Activated T-helper 1 cell treated with anti-CD3 and anti-CD28 coated beads, Interleukin-12 subunit alpha, Interleukin-12 subunit beta, Interleukin-2, Interleukin-4 antibody, amounts not matched to agents 30 ng/mL and 10 ng/mL and 1 ng/mL, durations not matched to agents 14 hours and 24 hours and 36 hours (primary cell): ENCODE results near the gene MROH2A. TPM values are rescaled to one million over a fixed set of nuclear protein-coding genes. Genes with fewer than 3 reads are reported as not detected.

Source experiments
- DNase-seq: peaks from one replicate; pipeline ENCODE4 v3.0.0; 2021; ENCODE audit warnings: low spot score
- H3K27ac Mint-ChIP-seq: one replicate; pipeline ENCODE4 v1.8.0; 2021; ENCODE audit warnings: mild to moderate bottlenecking, mixed read lengths
- H3K27me3 Mint-ChIP-seq: one replicate; pipeline ENCODE4 v1.8.0; 2022; ENCODE audit warnings: mild to moderate bottlenecking, moderate library complexity, mixed read lengths; ENCODE audit not compliant: insufficient read depth
- H3K36me3 Mint-ChIP-seq: one replicate; pipeline ENCODE4 v1.8.0; 2021; ENCODE audit warnings: low read depth, mixed read lengths
- H3K4me1 Mint-ChIP-seq: one replicate; pipeline ENCODE4 v1.8.0; 2021; ENCODE audit warnings: low read depth, mixed read lengths
- H3K4me3 Mint-ChIP-seq: one replicate; pipeline ENCODE4 v1.8.0; 2021; ENCODE audit warnings: mild to moderate bottlenecking, moderate library complexity, mixed read lengths
- H3K9me3 Mint-ChIP-seq: one replicate; pipeline ENCODE4 v1.8.0; 2021; ENCODE audit warnings: mixed read lengths
- intact Hi-C: fragments of 100-400 bp; cut with micrococcal nuclease; formaldehyde crosslinking; loops from one replicate; pipeline ENCODE4 v1.15.1; 2024
- total RNA-seq: library from RNA; stranded (reverse); gene quantifications from 2 replicates; pipeline ENCODE4 v1.2.3, GENCODE V29; 2022

The MROH2A gene
- total RNA-seq, 1 donor from 2014 or later, result not detected

DNA sequence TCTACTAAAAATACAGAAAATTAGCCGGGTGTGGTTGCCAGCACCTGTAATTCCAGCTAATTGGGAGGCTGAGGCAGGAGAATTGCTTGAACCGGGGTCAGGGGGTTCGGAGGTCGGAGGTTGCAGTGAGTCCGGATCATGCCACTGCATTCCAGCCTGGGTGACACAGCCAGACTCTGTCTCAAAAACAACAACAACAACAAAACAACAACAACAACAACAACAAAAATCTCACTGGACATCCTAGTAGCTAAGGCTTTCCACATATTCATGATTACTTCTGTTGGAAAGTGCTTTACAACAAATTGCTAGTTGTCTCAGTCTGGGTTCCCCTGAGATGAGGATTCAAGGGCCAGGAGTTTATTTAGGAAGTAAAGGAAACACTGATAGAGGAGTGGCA lies 4.3 kb upstream of the MROH2A start:
- Mint-ChIP-seq H3K36me3 (no peaks in the 10 kb centered on the region), H3K27ac (no peak overlapping the region), H3K4me3 (no peak overlapping the region), H3K4me1 (no peaks in the 10 kb centered on the region), H3K27me3 (peaks cover 4% of the 10 kb centered on the region), H3K9me3 (peaks cover 4% of the 10 kb centered on the region)
- intact Hi-C loops, result no loop called here
- DNase-seq, result no peak

DNA sequence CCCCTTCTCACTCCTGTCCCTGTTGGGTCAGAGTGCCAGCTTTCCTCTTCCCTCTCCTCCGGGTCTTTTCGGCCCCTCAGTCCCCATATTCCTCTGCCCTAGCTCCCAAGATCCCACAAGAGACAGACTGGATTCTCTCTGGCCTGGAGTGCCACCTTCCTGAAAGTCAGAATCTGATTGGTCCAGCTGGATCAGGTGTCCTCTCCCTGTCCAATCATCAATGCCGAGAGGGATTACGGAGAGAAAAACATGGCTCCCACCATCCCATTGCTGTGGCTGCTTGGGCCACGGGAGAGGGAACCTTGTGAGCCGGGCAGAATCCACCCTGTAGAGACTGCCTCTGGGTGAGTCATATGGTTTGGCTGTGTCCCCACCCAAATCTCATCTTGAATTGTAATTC lies 2.7 kb upstream of the MROH2A start:
- peaks cover 4% of the 10 kb centered on the region for H3K9me3 Mint-ChIP-seq
- intact Hi-C loops, result no loop called here
- no peak overlapping the region for H3K27ac Mint-ChIP-seq
- H3K4me3 Mint-ChIP-seq, result no peak overlapping the region
- peaks cover 8% of the 10 kb centered on the region for H3K27me3 Mint-ChIP-seq
- DNase-seq, result no peak
- H3K4me1 Mint-ChIP-seq, result no peaks in the 10 kb centered on the region
- no peaks in the 10 kb centered on the region for H3K36me3 Mint-ChIP-seq

DNA sequence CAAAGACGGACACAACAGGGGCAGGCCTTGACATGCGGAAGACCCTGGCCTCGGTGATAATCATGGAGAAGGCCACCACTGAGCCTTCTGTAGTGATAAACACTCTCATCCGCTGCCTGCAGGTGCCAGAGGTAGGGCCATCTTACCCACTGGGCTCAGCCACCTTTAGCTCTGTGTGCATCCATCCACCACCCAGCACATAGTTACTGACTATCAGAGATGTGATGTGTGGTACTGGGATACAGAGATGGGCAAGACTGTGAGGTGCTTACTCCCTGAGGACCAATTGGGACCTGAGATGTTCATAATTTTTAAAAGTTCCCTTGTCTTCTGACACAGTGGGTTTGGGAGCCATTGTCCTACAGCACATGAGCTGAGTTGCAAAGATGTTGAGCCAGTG lies 1.6 kb downstream of the MROH2A start:
- no peaks in the 10 kb centered on the region for H3K4me1 Mint-ChIP-seq
- peaks cover 12% of the 10 kb centered on the region for H3K27me3 Mint-ChIP-seq
- H3K27ac Mint-ChIP-seq, result no peak overlapping the region
- no peak for DNase-seq
- H3K9me3 Mint-ChIP-seq, result peaks cover 4% of the 10 kb centered on the region
- H3K36me3 Mint-ChIP-seq, result no peaks in the 10 kb centered on the region
- no peak overlapping the region for H3K4me3 Mint-ChIP-seq
- intact Hi-C loops, result no loop called here

DNA sequence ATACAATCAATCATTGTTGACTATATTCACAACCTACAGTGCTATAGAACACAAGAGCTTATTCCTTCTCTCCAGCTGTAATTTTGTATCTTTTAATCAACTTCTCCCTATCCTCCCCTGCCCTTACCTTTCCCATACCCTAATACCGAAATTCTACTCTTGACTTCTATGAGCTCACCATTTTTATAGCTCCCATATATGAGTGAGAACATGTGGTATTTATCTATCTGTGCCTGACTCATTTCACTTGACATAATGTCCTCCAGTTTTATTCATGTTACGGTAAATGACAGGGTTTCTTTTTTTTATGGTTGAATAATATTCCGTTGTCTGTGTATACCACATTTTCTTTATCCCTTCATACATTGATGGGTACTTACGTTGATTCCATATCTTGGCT lies 2.6 kb downstream of the MROH2A start:
- DNase-seq, result no peak
- Mint-ChIP-seq H3K9me3 (peaks cover 3% of the 10 kb centered on the region), H3K27ac (no peak overlapping the region), H3K36me3 (no peaks in the 10 kb centered on the region), H3K4me3 (no peak overlapping the region), H3K4me1 (no peaks in the 10 kb centered on the region), H3K27me3 (peaks cover 12% of the 10 kb centered on the region)
- intact Hi-C loops, result no loop called here

DNA sequence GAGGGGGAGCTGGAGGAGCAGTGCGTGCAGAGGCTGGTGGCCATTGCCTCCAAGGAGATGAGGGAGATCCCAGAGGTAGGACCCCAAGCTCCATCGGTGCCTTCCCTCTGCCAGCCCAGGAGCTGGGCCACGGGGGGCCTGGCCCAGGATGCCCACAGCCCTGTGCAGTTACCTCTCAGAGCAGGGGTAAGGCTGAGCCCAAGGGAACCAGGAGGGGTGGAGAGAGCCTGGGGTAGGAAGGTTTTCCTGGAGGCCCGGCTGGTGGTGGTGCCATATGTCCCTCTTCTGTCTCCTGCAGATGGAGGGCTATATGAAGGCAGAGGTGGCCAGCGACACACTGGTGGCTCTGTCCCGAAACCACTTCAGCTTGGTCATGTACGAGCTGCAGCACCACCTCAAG lies 11.4 kb downstream of the MROH2A start:
- Mint-ChIP-seq H3K9me3 (no peaks in the 10 kb centered on the region), H3K4me1 (no peaks in the 10 kb centered on the region), H3K27me3 (no peaks in the 10 kb centered on the region), H3K36me3 (no peaks in the 10 kb centered on the region), H3K4me3 (no peak overlapping the region), H3K27ac (no peak overlapping the region)
- no peak for DNase-seq
- intact Hi-C loops, result no loop called here

DNA sequence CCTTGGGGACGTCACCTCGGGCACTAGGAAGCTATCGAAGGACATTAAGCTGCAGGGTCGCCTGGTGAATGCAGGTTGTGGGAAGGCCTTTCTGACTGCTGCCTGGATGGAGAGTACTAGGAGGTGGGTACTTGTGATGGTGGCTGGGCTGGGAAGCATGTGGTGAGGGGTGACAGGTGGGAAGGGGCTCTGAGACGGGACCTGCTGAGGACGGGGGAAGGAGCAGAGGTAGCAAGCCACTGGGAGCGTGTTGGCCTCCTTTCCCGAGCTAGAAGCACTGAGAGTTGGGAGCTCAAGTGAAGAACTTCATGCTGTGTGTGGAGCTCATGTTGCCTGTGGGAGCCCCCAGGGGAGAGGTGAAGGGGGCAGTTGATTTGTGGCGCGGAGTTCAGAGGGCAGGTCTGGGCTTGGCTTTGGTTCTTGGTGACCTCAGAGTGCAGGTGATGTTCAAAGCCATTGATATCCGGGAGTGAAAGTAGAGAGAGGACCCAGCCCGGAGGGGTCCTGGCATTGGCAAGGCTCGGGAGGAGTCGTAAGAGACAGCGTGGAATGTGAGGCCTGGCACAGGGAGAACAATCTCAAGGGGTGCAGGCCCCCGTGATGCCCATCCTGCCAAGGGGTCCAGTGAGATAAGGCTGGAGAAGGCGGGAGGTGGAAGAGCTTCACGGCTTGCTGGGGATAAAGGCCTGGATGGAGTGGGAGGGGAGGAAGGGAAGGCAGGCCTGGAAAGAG lies 13.2 kb downstream of the MROH2A start:
- DNase-seq, result no peak
- H3K27me3 Mint-ChIP-seq, result no peaks in the 10 kb centered on the region
- intact Hi-C loops, result no loop called here
- H3K4me1 Mint-ChIP-seq, result no peaks in the 10 kb centered on the region
- H3K27ac Mint-ChIP-seq, result no peak overlapping the region
- H3K9me3 Mint-ChIP-seq, result no peaks in the 10 kb centered on the region
- H3K4me3 Mint-ChIP-seq, result no peak overlapping the region
- H3K36me3 Mint-ChIP-seq, result no peaks in the 10 kb centered on the region

DNA sequence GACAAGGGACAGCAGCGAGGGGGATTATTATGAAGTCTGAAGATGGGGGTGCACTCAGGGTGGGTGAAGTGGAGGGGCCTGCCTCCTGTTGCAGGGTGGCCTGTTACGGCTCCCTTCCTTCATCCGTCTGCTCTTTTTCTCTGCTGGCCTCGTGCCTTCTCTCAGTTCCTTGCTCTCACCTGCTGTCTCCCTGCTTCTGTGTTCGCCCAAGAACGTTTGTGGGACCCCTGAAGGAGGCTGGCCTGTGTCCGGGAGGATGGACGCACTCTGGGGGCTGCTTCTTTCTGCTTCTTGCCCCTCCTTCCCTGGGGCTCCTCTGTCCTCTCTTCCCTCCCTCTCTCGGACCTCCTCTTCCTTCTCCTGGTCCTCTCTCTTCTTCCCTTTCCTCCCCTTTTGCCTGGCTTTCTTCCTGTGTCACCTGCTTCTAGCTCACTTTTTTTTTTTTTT lies 13.8 kb downstream of the MROH2A start:
- Mint-ChIP-seq H3K4me3 (no peak overlapping the region), H3K9me3 (no peaks in the 10 kb centered on the region), H3K4me1 (no peaks in the 10 kb centered on the region), H3K36me3 (no peaks in the 10 kb centered on the region), H3K27ac (no peak overlapping the region), H3K27me3 (no peaks in the 10 kb centered on the region)
- intact Hi-C loops, result no loop called here
- no peak for DNase-seq

DNA sequence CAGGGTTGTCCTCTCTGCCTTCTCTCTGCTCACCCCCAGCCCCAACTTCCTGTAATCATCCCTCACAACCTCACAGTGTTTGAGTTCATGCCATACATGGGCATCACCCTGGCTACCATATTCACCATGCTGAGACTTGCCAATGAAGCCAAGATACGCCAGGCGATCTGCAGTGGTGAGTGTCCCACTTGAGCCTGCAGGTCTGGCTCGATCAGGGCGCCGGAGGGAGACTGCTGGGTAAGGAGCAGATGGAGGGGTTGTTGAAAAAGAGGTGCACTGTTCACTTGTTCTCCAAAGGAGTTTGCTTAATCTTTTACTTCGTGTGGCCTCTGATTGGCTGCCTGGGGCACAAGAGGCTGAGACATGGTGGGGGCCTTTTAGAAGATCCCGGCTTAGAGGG lies 14.6 kb downstream of the MROH2A start:
- Mint-ChIP-seq H3K9me3 (no peaks in the 10 kb centered on the region), H3K27me3 (no peaks in the 10 kb centered on the region), H3K4me3 (no peak overlapping the region), H3K36me3 (no peaks in the 10 kb centered on the region), H3K27ac (no peak overlapping the region), H3K4me1 (no peaks in the 10 kb centered on the region)
- intact Hi-C loops, result no loop called here
- DNase-seq, result no peak

DNA sequence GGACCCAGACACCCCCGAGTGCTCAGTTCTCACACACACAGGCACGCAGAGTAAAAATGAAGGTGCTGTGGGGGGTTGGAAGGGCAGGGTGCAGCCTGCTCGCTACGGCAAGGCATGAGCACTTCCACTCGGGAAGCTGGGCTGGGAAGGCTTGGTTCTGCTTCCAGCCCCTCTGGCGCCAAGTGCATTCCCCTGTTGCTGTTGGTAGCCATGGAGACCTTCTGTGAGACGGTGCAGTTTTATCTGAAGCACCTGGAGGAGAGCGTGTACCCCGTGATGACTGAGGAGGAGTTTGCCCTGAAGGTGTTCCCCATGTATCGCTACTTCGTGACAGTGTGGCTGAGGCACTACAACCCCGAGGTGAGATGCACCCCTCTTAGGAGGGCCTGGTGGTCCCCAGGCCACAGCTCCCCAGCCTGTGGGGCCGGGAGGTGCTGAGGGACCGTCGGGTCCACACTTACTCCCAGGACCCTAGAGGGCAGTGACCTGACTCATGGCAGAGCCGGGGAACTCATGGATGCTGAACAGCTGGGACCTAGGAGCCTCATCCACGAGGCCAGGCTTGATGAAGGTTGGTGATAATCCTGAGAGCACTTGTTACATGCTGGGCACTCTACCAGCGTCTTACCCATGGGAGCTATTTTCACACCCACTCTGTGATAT lies 15.5 kb downstream of the MROH2A start:
- Mint-ChIP-seq H3K4me1 (no peaks in the 10 kb centered on the region), H3K27me3 (no peaks in the 10 kb centered on the region), H3K9me3 (no peaks in the 10 kb centered on the region), H3K27ac (no peak overlapping the region), H3K4me3 (no peak overlapping the region), H3K36me3 (no peaks in the 10 kb centered on the region)
- intact Hi-C loops, result no loop called here
- no peak for DNase-seq

DNA sequence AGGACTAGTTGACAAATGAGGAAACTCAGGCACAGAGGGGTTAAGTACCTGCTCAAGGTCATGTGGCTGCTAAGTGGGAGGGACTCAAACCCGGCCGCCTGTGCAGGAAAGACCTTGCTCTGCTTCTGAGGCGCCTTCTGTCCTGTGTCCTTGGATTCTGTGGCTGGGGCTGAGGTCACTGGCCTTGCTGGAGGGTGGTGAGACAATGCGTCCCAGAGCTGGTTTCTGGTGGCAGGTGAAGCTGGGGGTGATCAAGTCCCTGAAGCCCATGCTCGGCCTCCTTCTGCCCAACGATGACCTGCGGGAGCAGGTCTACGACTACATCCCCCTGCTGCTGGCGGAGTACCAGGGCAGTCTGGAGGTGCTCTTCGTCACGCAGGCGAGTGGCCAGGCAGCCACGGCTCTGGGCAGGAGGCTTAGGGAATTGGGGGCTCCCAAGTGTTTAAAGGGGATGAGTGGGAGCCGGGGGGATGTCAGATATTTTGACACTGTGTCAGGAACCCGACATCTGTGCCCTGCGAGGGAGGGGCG lies 16.1 kb downstream of the MROH2A start:
- Mint-ChIP-seq H3K27me3 (no peaks in the 10 kb centered on the region), H3K4me1 (no peaks in the 10 kb centered on the region), H3K4me3 (no peak overlapping the region), H3K9me3 (no peaks in the 10 kb centered on the region), H3K36me3 (no peaks in the 10 kb centered on the region), H3K27ac (no peak overlapping the region)
- intact Hi-C loops, result no loop called here
- DNase-seq, result no peak

DNA sequence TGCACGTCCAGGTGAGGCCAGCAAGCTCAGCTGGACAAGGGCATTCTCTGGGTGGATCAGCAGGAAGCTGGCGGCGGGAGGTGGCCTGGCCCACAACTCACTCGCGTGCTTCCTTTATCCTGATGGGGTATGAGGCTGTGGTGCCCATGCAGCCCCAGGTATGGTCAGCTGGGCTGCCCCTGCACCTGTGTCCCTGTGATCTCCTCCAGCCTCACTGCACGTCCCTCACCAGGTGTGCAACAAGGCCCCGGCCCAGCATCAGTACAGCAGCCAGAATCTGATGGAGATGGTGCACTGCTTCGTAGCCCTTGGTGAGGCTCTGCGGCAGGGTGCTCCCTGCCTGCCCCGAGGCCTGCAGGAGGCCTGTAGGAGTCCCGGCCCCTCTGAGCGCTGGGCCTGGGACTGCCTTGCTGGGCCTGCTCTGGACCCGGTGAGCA lies 17.6 kb downstream of the MROH2A start:
- H3K4me1 Mint-ChIP-seq, result no peaks in the 10 kb centered on the region
- no peak for DNase-seq
- intact Hi-C loops, result no loop called here
- H3K9me3 Mint-ChIP-seq, result no peaks in the 10 kb centered on the region
- no peak overlapping the region for H3K4me3 Mint-ChIP-seq
- no peaks in the 10 kb centered on the region for H3K36me3 Mint-ChIP-seq
- peaks cover 4% of the 10 kb centered on the region for H3K27me3 Mint-ChIP-seq
- no peak overlapping the region for H3K27ac Mint-ChIP-seq

DNA sequence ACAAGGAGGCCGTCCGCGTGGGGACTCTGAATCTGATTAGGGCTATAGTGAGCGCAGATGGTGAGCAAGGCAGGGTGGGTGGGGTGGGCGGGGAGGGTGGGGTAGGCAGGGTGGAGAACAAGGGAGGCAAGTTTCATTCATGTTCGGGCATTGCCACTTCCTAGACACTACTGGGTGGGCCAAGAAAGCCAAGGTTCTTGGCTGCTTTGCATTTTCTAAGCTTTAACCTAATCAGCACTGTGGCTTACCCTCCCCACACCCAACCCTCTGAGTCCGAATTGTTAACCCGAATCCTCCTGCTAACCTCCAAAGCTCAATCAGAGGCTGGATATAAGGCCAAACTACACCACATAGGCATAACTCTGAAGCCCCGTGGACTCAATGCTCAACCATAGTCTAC lies 18.1 kb downstream of the MROH2A start:
- Mint-ChIP-seq H3K9me3 (no peaks in the 10 kb centered on the region), H3K4me1 (no peaks in the 10 kb centered on the region), H3K27ac (no peak overlapping the region), H3K36me3 (no peaks in the 10 kb centered on the region), H3K27me3 (peaks cover 4% of the 10 kb centered on the region), H3K4me3 (no peak overlapping the region)
- intact Hi-C loops, result no loop called here
- DNase-seq, result no peak

DNA sequence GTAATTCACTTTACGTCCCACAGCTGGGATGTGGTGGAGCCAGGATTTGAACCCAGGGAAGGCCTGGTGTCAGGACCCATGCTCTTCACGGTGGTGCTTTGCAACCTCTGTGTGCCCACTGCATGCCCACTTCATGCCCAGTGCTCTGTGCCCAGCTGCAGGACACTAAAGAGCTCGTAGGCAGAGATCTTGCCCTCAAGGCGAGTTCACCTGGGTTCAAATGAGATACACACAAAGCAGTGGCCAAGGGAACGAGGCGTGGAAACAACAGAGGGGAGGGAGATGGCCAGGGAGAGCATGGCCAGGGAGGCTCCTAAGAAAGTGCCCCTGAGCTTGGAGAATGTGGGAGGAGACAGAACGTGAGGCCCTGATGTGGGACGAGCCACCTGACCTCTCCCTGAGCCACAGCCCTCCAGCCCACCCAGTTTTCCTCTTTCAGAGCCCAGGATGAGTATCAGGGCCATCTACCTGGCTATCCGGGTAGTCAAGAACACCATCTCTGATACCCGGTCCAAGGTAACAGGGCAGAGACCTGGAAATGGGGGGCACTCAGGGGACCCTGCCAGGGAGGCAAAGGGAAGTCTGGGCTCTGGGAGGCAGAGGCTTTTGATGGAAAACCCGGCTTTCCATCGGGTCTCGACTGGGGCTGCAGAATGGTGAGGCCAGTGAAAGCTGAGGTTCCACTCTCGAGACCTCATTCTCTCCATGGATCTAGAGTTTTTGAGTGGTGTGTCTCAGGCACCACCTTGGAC lies 20.4 kb downstream of the MROH2A start:
- H3K4me3 Mint-ChIP-seq, result no peak overlapping the region
- no peaks in the 10 kb centered on the region for H3K9me3 Mint-ChIP-seq
- H3K27me3 Mint-ChIP-seq, result peaks cover 8% of the 10 kb centered on the region
- H3K4me1 Mint-ChIP-seq, result no peaks in the 10 kb centered on the region
- intact Hi-C loops, result no loop called here
- no peaks in the 10 kb centered on the region for H3K36me3 Mint-ChIP-seq
- no peak overlapping the region for H3K27ac Mint-ChIP-seq
- DNase-seq, result no peak
